DMS53 treated with DMSO at 0.1 percent for 48 hours (cell line): Measurements from ENCODE around the gene POLR2E.
A peak's percentile ranks its signal among the peaks of the same experiment; 100 is the strongest.

ENCODE experiments used
- DNase-seq: peaks from one replicate; lab custom pipeline; 2025; ENCODE audit not compliant: unreplicated experiment; lab: John Stamatoyannopoulos, UW

The POLR2E gene

DNA sequence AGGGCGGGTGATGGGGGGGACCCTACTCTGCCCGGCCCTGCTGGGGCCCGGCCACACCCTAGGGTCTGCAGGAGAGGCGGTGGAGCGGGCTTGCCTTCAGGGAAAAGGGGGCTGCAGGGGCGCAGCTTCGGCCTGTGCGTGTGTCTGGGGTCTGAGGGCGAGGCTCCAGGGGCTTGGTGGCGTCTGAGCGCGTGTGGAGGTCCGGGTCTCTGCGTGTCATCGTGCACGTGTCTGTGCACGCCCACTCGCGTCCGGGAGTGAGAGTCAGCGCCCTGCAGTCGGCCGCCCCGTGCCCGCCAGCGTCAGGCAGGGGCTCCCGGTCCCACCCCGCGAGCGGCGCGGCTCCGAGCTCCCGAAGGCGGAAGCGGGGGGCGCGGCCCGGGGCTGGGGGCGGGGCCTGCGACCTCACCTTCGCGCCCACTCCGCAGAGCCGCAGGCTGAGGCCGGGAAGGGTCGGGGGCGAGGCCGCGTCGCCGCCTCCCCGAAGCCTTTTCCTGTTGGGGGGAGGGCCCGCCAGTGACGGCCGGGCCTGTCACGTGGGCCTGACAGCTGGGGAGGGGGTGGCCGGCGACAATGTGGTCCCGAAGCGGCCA lies 28.3 kb downstream of the POLR2E start, which contains the start of gene ARHGAP45:
TSS of gene ARHGAP45 (plus strand) at position 420 of the 593 bp plus-strand sequence. CDS start 239 bp downstream, outside the sequence.
- DNase-seq, result no peak

DNA sequence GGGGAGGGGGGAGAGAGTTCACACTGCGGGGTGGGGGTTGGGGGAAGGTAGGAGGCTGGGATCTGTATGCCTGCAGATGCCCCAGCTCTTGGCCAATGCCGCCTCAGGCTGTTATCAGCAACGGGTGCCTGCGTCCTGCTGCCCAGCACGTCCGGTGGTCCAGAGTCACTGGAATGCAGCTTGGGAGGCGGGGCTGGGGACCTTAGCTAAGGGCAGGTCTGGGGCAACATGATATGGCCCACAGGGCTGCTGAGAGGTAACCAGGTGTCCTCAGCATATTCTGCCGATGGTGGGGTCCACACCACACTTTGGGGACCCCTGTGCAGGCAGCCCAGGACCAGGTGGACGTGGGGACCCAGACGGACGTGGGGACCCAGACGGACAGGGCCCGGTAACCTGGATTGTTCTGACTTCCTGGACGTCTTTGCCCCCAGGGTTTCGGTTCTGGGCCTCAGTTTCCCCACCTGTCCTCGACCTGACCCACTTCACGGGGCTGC lies 28.9 kb downstream of the POLR2E start:
- DNase-seq, result no peak

DNA sequence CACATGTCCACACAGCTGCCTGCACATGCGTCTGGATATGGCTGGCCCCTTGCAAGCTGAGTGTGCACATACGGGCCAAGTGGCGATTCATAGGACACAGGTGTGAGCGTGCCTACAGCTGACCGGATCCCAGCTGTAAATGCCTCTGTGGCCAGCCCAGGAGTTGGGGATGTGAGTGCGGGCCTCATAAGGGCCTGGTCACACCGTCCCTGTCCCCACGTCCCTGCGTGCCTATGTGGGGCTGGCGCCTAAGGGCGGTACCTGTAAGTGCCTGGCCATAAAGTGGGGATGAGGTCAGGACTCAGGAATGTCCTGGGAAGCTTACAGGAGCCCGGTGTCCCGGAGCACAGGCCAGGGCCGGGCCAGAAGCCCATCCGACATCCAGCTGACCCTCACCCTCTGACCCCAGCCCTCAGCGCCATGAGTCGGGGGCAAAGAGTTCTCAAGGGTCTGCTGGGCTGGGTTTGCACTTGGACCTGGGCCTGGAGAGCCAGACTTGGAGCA lies 29.5 kb downstream of the POLR2E start:
- no peak for DNase-seq

DNA sequence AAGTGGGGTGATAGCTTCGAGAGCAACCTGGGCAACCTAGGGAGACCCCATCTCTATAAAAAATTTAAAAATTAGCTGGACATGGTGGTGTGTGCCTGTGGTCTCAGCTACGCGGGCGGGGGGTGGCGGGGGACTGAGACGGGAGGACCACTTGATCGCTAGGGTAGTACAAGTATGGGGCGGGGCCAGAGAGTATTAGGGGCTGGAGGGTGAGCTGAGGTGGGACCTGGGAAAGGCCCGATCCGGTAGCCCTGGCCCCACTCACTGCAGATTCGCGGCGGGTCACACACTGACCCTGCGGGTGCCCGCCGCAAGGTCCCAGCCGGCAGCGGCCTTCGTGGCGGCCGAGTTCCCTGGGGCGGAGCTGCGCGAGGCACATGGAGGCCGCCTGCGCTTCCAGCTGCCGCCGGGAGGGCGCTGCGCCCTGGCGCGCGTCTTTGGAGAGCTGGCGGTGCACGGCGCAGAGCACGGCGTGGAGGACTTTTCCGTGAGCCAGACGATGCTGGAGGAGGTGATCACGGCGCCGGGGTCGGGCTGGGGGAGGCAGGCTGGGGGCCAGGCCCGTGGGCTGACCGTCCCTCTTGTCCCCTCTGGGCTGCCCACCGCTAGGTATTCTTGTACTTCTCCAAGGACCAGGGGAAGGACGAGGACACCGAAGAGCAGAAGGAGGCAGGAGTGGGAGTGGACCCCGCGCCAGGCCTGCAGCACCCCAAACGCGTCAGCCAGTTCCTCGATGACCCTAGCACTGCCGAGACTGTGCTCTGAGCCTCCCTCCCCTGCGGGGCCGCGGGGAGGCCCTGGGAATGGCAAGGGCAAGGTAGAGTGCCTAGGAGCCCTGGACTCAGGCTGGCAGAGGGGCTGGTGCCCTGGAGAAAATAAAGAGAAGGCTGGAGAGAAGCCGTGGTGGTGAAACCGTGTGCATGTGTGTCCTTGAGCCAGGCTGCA lies 30.2 kb downstream of the POLR2E start:
- DNase-seq, result peak; percentile 20

DNA sequence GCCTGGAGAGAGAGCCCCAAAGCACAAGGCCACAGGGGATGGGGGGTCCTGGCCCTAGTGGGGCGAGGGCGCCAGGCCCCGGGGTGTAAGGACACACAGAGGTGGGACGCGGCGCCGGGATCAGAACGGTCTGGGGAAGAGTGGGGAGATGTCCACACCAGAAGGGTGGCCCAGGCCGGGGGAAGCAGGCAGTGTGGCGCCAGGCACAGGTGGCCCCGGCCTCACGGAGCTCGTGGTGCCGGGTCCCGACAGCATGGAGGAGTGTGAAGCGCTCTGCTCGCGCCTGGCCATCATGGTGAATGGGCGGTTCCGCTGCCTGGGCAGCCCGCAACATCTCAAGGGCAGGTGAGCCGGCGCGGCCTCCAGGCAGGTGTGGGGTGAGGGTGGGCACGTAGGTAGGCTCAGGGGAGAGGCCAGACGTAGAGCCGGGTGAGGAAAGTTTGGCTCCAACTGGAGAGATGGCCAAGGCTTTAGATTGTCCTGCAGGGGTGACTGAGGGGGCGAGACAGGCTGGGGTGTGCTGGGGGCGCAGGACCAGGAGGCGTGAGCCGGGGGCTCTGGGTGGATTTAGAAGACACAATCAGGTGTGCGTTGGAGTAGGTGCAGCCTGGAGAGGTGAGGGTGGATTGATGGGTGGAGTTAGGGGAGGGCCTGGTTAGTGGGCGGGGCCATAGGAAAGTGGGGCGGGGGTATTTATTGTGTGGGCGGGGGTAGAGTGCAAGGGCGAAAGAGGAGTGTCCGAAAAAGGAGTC lies 31.1 kb downstream of the POLR2E start:
- DNase-seq, result no peak

DNA sequence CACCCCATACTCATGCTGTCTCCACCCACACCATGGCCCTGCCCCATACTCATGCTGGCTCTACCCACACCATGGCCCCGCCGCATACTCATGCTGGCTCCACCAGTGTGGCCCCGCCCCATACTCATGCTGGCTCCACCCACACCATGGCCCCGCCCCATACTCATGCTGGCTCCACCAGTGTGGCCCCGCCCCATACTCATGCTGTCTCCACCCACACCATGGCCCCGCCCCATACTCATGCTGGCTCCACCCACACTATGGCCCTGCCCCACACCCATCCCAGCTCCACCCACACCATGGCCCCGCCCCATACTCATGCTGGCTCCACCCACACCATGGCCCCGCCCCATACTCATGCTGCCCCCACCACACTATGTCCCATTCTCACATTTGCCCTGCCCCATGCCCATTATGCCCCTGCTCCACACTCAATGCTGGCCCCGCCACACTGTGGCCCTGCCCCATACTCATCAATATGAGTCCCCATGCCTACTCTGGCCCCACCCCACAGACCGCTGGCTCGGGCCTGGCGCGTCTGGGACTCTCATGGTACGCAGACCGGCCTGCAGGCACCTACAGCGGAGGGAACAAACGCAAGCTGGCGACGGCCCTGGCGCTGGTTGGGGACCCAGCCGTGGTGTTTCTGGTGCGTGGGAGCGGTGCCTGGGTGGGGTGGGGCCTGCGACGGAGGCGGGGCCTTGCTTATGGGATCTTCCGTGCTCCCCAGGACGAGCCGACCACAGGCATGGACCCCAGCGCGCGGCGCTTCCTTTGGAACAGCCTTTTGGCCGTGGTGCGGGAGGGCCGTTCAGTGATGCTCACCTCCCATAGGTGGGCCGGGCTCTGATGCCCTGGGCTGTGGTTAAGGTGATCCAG lies 31.9 kb downstream of the POLR2E start:
- no peak for DNase-seq

DNA sequence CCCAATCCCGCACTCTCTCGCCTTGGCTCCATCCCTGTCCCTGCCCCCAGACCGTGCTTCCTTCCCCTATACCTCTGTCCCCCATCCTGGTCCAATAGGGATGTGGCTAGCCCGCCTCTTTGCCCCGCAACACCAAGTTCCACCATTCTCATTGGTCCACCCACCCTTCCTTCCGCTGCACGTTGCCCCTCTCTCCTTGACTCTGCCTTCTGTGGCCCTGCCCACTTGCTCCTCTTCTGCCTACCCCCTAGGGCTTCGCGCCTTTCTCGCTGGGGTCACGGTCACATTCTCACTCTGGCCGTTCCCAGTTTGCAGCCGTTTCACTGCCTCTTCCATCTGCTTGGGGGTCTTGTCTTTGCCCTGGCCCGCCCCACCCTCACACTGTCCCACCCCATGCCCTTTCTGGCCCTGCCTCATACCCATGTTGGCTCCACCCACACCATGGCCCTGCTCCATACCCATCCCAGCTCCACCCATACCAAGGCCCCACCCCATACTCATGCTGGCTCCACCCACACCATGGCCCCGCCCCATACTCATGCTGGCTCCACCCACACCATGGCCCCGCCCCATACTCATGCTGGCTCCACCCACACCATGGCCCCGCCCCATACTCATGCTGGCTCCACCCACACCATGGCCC lies 32.7 kb downstream of the POLR2E start:
- no peak for DNase-seq

DNA sequence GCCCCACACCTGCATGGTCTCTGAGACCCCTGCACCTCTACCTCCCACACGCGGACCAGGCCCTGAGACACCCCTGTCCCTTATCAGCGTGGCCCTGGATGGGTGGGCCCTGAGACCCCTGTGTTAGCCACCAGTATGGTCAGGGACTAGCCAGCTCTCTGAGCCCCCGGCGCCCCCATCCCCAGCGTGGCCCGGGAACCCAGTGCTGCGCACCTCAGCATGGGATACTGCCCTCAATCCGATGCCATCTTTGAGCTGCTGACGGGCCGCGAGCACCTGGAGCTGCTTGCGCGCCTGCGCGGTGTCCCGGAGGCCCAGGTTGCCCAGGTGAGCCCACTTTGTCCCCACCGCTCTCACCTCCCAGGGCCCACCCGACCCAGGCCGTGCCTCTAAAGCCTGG lies 33.2 kb downstream of the POLR2E start:
- DNase-seq, result no peak

DNA sequence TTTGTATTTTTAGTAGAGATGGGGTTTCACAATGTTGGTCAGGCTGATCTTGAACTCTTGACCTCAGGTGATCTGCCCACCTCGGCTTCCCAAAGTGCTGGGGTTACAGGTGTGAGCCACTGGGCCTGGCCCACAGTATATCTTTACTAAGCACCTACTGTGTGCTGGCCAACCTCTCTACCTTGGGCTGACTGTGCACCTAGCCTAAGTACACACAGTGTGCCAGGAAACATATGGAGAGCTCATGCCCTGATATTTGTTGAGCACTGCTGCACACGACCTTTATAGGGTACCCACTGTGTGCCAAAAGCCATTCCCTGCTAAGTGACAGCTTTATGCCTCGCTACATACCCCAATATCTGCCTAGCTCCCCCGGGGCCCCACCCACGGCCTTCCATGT lies 34.5 kb downstream of the POLR2E start:
- no peak for DNase-seq

DNA sequence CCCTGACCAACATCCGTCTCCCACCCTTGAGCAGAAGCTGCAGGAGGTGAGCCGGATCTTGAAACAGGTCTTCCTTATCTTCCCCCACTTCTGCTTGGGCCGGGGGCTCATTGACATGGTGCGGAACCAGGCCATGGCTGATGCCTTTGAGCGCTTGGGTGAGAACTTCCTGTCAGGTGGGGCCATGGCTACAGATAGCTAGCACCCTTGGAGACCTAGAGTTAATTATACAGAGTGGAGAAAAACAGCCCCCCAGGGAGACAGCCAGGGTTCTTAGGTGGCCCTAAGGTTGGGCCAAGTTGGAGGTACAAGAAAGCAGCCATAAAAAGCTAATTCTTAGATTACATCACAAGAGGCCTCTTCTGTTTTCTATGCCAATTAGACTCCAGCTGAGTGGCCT lies 37.1 kb downstream of the POLR2E start:
- DNase-seq, result no peak

DNA sequence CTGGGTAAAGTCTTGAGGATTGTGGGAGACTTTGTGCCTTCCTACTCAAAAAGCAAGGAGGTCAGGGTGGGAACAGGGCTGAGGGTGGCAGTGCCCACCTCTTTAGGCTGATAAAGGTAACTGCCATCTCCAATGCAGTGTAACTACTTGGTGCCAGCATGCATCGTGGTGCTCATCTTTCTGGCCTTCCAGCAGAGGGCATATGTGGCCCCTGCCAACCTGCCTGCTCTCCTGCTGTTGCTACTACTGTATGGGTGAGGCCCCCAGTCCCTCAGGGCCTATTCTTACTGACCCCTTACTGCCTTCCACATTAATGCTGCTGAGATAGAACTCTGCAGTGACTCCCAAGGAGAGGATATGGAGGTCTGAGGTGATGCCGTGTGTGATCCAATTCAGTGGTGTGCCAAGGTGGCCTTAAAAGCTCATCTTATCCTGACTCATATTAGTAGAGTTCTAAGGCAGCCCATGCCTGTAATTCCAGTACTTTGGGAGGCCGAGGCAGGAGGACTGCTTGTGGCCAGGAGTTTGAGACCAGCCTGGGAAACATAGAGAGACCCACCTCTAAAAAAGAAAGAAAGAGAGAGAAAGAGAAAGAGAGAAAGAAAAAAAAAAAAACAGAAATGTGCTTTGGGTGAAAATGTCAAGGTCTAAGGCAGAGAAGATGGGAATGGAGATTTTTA lies 37.9 kb downstream of the POLR2E start:
- peak; percentile 22 for DNase-seq

DNA sequence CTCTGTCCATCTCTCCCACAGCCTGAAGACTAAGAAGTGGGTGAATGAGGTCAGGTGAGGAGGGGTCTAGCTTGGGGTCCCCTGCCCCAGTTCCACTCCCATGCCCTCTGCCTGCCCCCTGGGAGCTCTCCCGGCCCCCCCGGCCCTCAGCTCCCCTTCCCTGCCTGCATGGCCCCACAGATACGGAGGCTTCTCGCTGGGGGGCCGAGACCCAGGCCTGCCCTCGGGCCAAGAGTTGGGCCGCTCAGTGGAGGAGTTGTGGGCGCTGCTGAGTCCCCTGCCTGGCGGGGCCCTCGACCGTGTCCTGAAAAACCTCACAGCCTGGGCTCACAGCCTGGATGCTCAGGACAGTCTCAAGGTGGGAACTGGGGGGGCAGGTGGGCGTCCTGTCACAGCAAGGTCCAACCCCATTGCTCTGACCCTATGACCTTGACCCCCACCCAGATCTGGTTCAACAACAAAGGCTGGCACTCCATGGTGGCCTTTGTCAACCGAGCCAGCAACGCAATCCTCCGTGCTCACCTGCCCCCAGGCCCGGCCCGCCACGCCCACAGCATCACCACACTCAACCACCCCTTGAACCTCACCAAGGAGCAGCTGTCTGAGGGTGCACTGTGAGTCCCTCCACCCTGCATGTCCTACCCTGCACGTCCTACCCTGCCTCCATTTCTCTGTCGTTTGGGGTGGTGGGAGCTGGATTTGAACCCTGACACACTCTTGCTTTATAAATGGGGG lies 39.1 kb downstream of the POLR2E start:
- DNase-seq, result no peak

DNA sequence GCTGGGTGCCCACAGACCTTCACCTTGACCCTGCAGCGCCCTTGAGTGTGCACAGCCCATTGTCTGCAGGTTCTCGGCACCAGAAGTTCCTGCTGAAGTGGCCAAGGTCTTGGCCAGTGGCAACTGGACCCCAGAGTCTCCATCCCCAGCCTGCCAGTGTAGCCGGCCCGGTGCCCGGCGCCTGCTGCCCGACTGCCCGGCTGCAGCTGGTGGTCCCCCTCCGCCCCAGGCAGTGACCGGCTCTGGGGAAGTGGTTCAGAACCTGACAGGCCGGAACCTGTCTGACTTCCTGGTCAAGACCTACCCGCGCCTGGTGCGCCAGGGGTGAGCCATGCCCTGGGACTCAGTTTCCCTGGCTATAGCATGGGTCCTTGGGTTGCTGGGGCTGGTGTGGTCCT lies 40.1 kb downstream of the POLR2E start:
- DNase-seq, result no peak

DNA sequence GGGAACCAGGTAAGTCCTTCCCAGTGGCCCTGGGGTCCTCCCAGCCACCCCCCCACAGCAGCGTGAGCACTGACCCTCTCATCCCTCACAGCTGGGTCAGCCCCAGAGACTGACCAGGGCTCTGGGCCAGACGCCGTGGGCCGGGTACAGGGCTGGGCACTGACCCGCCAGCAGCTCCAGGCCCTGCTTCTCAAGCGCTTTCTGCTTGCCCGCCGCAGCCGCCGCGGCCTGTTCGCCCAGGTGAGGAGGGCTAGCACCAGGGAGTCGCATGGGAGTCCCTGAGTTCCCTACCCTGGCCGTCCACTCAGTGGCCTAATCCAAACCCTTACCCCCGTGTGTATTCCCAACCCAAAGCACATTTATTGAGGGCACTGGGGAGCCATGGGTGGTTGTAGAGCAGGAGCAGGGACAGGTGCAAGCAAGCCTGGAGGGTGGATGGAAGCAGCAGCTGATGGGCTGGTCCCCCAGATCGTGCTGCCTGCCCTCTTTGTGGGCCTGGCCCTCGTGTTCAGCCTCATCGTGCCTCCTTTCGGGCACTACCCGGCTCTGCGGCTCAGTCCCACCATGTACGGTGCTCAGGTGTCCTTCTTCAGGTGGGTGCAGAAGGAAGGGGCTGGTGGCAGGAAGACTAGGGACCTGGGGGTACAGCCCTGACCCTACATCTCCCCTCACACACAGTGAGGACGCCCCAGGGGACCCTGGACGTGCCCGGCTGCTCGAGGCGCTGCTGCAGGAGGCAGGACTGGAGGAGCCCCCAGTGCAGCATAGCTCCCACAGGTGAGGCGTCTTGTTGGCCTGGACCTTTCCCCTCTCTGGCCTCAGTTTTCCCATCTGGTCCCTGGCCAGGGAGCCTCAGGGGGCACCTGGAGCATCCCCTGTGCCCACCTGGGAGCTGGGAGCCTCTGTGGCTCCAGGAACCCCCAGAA lies 40.8 kb downstream of the POLR2E start:
- no peak for DNase-seq

DNA sequence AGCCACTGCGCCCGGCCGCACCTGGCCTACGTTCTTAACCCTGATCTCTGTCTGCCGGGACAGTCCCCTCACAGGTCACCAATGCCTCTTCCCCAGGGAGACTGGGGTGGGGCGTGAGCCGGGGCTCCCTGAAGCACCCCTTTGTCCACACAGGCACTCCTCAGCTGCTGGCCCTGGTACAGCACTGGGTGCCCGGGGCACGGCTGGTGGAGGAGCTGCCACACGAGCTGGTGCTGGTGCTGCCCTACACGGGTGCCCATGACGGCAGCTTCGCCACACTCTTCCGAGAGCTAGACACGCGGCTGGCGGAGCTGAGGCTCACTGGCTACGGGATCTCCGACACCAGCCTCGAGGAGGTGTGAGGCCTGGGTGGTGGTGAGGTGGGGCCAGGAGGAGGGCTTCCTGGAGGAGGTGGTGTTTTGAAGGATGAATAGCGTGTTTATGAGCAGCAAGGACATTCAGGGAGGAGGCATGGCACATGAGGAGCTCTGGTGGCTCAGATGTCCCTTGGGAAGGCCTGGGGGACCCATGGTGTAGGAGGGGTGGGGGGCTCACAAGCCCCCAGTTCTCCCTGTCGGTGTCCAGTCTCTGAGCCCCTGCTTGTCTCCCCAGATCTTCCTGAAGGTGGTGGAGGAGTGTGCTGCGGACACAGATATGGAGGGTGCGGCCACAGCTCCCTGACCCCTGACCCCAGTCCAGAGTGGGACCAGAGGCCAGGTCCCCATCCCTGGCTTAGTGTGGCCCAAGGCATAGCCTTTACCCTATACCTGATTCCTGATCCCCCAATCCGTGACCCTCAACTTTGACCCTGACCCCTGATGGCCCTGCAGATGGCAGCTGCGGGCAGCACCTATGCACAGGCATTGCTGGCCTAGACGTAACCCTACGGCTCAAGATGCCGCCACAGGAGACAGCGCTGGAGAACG lies 41.7 kb downstream of the POLR2E start:
- DNase-seq, result no peak

DNA sequence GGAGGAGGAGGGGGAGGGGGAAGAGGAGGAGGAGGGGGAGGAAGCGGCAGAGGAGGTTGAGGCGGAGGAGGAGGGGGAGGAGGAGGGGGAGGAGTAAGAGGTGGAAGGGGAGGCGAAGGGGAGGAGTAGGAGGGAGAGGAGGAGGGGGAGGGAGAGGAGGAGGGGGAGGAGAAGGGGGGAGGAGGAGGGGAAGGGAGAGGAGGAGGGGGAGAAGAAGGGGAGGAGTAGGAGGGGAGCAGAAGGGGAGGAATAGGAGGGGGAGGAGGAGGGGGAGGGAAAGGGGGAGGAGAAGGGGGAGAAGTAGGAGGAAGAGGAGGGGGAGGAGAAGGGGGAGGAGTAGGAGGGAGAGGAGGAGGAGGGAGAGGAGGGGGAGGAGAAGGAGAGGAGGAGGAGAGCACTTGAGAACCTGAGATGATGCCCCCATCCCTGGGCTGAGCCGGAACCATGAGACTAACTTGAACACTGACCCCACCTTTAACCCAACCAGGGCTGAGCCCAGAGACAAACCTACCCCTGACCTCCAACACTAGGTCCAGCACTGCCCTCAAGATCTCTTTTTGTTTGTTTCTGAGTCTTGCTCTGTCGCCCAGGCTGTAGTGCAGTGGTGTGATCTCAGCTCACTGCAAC lies 42.7 kb downstream of the POLR2E start:
- no peak for DNase-seq
